ENCODE data around the gene CNNM4. TPM values are rescaled to one million over a fixed set of nuclear protein-coding genes. Genes with fewer than 3 reads are reported as not detected.

Gene CNNM4
- polyA plus RNA-seq, 1 donor from 2014 or later, result 7.5 TPM

DNA sequence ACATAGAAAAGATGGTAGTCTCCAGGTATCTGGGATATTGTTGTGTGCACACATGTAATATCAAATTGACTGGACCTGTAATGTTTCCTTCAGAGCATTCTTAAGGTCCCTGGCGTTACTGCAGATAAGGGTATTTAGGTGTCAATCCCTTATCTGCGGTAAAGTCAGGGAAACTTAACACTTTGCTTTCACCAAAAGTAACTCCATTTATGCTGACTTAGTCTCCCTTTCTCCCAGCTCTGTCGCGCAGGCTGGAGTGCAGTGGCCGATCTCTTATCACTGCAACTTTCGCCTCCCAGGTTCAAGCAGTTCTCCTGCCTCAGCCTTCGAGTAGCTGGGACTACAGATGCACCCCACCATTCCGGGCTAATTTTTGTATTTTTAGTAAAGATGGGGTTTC, 57.2 kb downstream of the CNNM4 start:
- peak overlapping the region; percentile 72 for H3K9ac ChIP-seq (ENCODE audit: low read length)
- TF ChIP-seq RAD21 (conservative IDR thresholded peaks at IDR 0.05) (no peak), SMC3 (conservative IDR thresholded peaks at IDR 0.05; ENCODE audit: poor library complexity) (no peak)
- H3K4me2 ChIP-seq (ENCODE audit: low read length), result peak overlapping the region; percentile 99
- H3K79me2 ChIP-seq (replicated peaks; ENCODE audit: insufficient read depth, low read length), result peaks cover 32% of the 10 kb centered on the region
- H2AFZ ChIP-seq (ENCODE audit: low read depth, low read length), result no peak overlapping the region
- H3F3A ChIP-seq (ENCODE audit: insufficient read depth, low read length, poor library complexity, severe bottlenecking), result no peaks in the 10 kb centered on the region
- H3K36me3 ChIP-seq (ENCODE audit: insufficient read depth, low read length), result no peaks in the 10 kb centered on the region
- H3K27me3 ChIP-seq (ENCODE audit: insufficient read depth, low read depth, low read length), result no peaks in the 10 kb centered on the region
- no peaks in the 10 kb centered on the region for H3K9me2 ChIP-seq (ENCODE audit: insufficient read depth, low read length)
- no peaks in the 10 kb centered on the region for H4K20me1 ChIP-seq (ENCODE audit: insufficient read depth)
- H3K27ac ChIP-seq (ENCODE audit: low read length), result no peak overlapping the region
- peak overlapping the region; percentile 75 for H3K4me3 ChIP-seq (ENCODE audit: low read length)
- H3K9me3 ChIP-seq (ENCODE audit: low read length), result no peaks in the 10 kb centered on the region

DNA sequence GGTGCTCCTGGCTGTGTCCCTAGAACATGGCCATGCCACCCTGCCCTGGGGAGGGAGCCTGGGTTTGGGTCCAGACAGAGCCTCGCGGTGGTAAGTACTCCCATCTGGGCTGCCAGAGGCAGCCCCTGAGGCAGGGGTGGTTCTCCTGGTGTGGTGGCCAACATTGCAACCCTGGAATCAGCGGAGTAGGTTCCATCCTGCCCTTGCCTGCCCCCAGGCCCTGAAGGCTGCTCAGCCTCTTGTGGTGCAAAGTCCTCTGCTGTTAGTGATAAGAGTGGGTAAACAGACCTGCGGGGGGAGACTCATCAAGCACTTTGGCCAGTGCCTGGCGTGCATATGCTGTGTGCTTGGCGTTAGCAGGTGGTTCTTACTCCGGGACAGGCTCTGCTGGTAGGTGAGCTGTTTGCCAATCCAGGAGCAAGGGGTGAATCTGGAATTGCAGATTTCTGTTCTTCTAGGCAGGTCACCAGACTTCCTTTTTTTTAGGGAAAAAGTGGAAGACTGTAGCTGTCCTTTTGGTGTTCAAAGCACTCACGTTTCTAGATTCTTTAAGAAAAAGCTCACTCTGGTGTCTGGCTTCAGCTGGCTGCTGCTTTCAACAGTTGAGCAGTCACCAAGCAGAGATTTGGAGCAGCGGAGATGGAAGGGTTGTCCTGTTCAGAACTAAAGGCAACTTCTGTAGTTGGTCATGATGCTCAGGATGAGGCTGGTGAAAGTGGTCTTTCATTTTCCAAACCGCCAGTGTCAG, 58.6 kb downstream of the CNNM4 start:
- H3K9me3 ChIP-seq (ENCODE audit: low read length), result no peaks in the 10 kb centered on the region
- no peaks in the 10 kb centered on the region for H3F3A ChIP-seq (ENCODE audit: insufficient read depth, low read length, poor library complexity, severe bottlenecking)
- H3K9me2 ChIP-seq (ENCODE audit: insufficient read depth, low read length), result no peaks in the 10 kb centered on the region
- H3K36me3 ChIP-seq (ENCODE audit: insufficient read depth, low read length), result no peaks in the 10 kb centered on the region
- H3K27ac ChIP-seq (ENCODE audit: low read length), result no peak overlapping the region
- no peaks in the 10 kb centered on the region for H3K27me3 ChIP-seq (ENCODE audit: insufficient read depth, low read depth, low read length)
- TF ChIP-seq, protein P1, sequence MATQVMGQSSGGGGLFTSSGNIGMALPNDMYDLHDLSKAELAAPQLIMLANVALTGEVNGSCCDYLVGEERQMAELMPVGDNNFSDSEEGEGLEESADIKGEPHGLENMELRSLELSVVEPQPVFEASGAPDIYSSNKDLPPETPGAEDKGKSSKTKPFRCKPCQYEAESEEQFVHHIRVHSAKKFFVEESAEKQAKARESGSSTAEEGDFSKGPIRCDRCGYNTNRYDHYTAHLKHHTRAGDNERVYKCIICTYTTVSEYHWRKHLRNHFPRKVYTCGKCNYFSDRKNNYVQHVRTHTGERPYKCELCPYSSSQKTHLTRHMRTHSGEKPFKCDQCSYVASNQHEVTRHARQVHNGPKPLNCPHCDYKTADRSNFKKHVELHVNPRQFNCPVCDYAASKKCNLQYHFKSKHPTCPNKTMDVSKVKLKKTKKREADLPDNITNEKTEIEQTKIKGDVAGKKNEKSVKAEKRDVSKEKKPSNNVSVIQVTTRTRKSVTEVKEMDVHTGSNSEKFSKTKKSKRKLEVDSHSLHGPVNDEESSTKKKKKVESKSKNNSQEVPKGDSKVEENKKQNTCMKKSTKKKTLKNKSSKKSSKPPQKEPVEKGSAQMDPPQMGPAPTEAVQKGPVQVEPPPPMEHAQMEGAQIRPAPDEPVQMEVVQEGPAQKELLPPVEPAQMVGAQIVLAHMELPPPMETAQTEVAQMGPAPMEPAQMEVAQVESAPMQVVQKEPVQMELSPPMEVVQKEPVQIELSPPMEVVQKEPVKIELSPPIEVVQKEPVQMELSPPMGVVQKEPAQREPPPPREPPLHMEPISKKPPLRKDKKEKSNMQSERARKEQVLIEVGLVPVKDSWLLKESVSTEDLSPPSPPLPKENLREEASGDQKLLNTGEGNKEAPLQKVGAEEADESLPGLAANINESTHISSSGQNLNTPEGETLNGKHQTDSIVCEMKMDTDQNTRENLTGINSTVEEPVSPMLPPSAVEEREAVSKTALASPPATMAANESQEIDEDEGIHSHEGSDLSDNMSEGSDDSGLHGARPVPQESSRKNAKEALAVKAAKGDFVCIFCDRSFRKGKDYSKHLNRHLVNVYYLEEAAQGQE (IDR thresholded peaks at IDR 0.05; ENCODE audit: borderline replicate concordance), result no peak
- TF ChIP-seq RAD21 (conservative IDR thresholded peaks at IDR 0.05) (no peak), EZH2 (IDR thresholded peaks at IDR 0.05; ENCODE audit: borderline replicate concordance, insufficient read depth, low read length, poor library complexity, severe bottlenecking) (no peak), MXI1 (conservative IDR thresholded peaks at IDR 0.05; ENCODE audit: poor library complexity, severe bottlenecking) (no peak), POLR2AphosphoS5 (IDR thresholded peaks at IDR 0.05) (no peak), CTCF (IDR thresholded peaks at IDR 0.05; ENCODE audit: poor library complexity, severe bottlenecking) (no peak), SMC3 (conservative IDR thresholded peaks at IDR 0.05; ENCODE audit: poor library complexity) (no peak)
- H2AFZ ChIP-seq (ENCODE audit: low read depth, low read length), result no peak overlapping the region
- H3K4me2 ChIP-seq (ENCODE audit: low read length), result no peak overlapping the region
- no peak overlapping the region for H3K9ac ChIP-seq (ENCODE audit: low read length)
- no peaks in the 10 kb centered on the region for H4K20me1 ChIP-seq (ENCODE audit: insufficient read depth)
- peaks cover 32% of the 10 kb centered on the region for H3K79me2 ChIP-seq (replicated peaks; ENCODE audit: insufficient read depth, low read length)
- peak overlapping the region; percentile 75 for H3K4me3 ChIP-seq (ENCODE audit: low read length)
